Neural cell (in vitro differentiated cells): ENCODE measurements around the gene HIP1R. TPM values are rescaled to one million over a fixed set of nuclear protein-coding genes. Genes with fewer than 3 reads are reported as not detected.

Source experiments
- H2AFZ ChIP-seq: fragments of 200-600, 300-800 bp; sonication (generic), shearing (Covaris generic); 2 replicates; pipeline ENCODE4 v1.6.0; 2014; ENCODE audit warnings: low read depth, mild to moderate bottlenecking, antibody characterized with exemption, low read length, moderate library complexity
- H3F3A ChIP-seq: fragments of 200-600 bp; shearing (Covaris generic); 2 replicates; pipeline ENCODE4 v1.6.1; 2016; ENCODE audit warnings: mild to moderate bottlenecking, moderate library complexity, mixed read lengths, antibody characterized with exemption, low read length; ENCODE audit not compliant: insufficient read depth, poor library complexity, severe bottlenecking
- H3K27ac ChIP-seq: fragments of 200-600, 300-800 bp; sonication (generic), shearing (Covaris generic); 2 replicates; pipeline ENCODE4 v1.5.1; 2014; ENCODE audit warnings: mild to moderate bottlenecking, low read length, moderate library complexity
- H3K27me3 ChIP-seq: fragments of 300-800, 200-600 bp; sonication (generic), shearing (Covaris generic); 2 replicates; pipeline ENCODE4 v1.6.0; 2014; ENCODE audit warnings: mild to moderate bottlenecking, low read depth, low read length, moderate library complexity; ENCODE audit not compliant: insufficient read depth
- H3K36me3 ChIP-seq: fragments of 300-800, 200-600 bp; sonication (generic), shearing (Covaris generic); 2 replicates; pipeline ENCODE4 v1.5.1; 2014; ENCODE audit warnings: mild to moderate bottlenecking, antibody characterized with exemption, low read length, moderate library complexity; ENCODE audit not compliant: insufficient read depth
- H3K4me2 ChIP-seq: fragments of 300-800, 200-600 bp; sonication (generic), shearing (Covaris generic); 2 replicates; pipeline ENCODE4 v1.6.0; 2014; ENCODE audit warnings: mild to moderate bottlenecking, low read length
- H3K4me3 ChIP-seq: fragments of 300-800, 200-600 bp; sonication (generic), shearing (Covaris generic); 2 replicates; pipeline ENCODE4 v1.5.1; 2014; ENCODE audit warnings: mild to moderate bottlenecking, low read length, moderate library complexity
- H3K79me2 ChIP-seq: fragments of 200-600 bp; shearing (Covaris generic); replicated peaks from 2 replicates; pipeline ENCODE4 v1.6.0; 2014; ENCODE audit warnings: mild to moderate bottlenecking, low read length, moderate library complexity; ENCODE audit not compliant: insufficient read depth
- H3K9ac ChIP-seq: fragments of 300-800, 200-600 bp; sonication (generic), shearing (Covaris generic); 2 replicates; pipeline ENCODE4 v1.6.1; 2016; ENCODE audit warnings: mild to moderate bottlenecking, low read length, mixed read lengths
- H3K9me2 ChIP-seq: fragments of 200-600 bp; shearing (Covaris generic); 2 replicates; pipeline ENCODE4 v1.6.1; 2016; ENCODE audit warnings: mild to moderate bottlenecking, low read length, mixed read lengths; ENCODE audit not compliant: insufficient read depth
- H3K9me3 ChIP-seq: fragments of 200-600, 300-800 bp; sonication (generic), shearing (Covaris generic); 2 replicates; pipeline ENCODE4 v1.6.1; 2016; ENCODE audit warnings: mild to moderate bottlenecking, mixed run types, low read length, moderate library complexity, mixed read lengths
- H4K20me1 ChIP-seq: fragments of 200-600 bp; shearing (Covaris generic); 2 replicates; pipeline ENCODE4 v1.6.1; 2016; ENCODE audit warnings: mild to moderate bottlenecking, mixed run types; ENCODE audit not compliant: insufficient read depth
- CTCF ChIP-seq: fragments of 450-650 bp; IDR thresholded peaks from 2 replicates; pipeline ENCODE4 v1.5.1; 2014; ENCODE audit warnings: antibody characterized with exemption, mild to moderate bottlenecking, moderate library complexity; ENCODE audit not compliant: poor library complexity, severe bottlenecking
- EP300 ChIP-seq: fragments of 450-650 bp; conservative IDR thresholded peaks from 2 replicates; pipeline ENCODE4 v1.6.1; 2014; ENCODE audit warnings: antibody characterized with exemption, mild to moderate bottlenecking, moderate library complexity; ENCODE audit not compliant: poor library complexity, severe bottlenecking
- EZH2 ChIP-seq: fragments of 200-600, 300-800 bp; shearing (Covaris generic), sonication (generic); IDR thresholded peaks from 2 replicates; pipeline ENCODE4 v1.6.1; 2014; ENCODE audit warnings: antibody characterized with exemption, low read length, borderline replicate concordance, mild to moderate bottlenecking; ENCODE audit not compliant: insufficient read depth, poor library complexity, severe bottlenecking
- MXI1 ChIP-seq: fragments of 450-650 bp; conservative IDR thresholded peaks from 2 replicates; pipeline ENCODE4 v1.6.1; 2014; ENCODE audit warnings: antibody characterized with exemption, mild to moderate bottlenecking; ENCODE audit not compliant: poor library complexity, severe bottlenecking
- POLR2AphosphoS5 ChIP-seq: IDR thresholded peaks from 2 replicates; pipeline ENCODE4 v1.6.1; 2012
- RAD21 ChIP-seq: fragments of 450-650 bp; conservative IDR thresholded peaks from 2 replicates; pipeline ENCODE4 v1.6.1; 2014; ENCODE audit warnings: antibody characterized with exemption, mild to moderate bottlenecking, moderate library complexity
- REST ChIP-seq: IDR thresholded peaks from 2 replicates; pipeline ENCODE4 v1.6.1; 2012; ENCODE audit warnings: borderline replicate concordance
- SMC3 ChIP-seq: fragments of 450-650 bp; conservative IDR thresholded peaks from 2 replicates; pipeline ENCODE4 v1.6.1; 2014; ENCODE audit warnings: antibody characterized with exemption, mild to moderate bottlenecking, moderate library complexity; ENCODE audit not compliant: poor library complexity
- TAF1 ChIP-seq: IDR thresholded peaks from 2 replicates; pipeline ENCODE4 v1.6.1; 2012; ENCODE audit warnings: low read depth
- polyA plus RNA-seq: library from polyadenylated mRNA; depleted of rRNA; stranded (reverse); fragments of >200 nt; gene quantifications from 2 replicates; pipeline ENCODE4 v1.2.3, GENCODE V29; 2014

Gene HIP1R
- polyA plus RNA-seq, 1 donor from 2014 or later = 270 TPM

DNA sequence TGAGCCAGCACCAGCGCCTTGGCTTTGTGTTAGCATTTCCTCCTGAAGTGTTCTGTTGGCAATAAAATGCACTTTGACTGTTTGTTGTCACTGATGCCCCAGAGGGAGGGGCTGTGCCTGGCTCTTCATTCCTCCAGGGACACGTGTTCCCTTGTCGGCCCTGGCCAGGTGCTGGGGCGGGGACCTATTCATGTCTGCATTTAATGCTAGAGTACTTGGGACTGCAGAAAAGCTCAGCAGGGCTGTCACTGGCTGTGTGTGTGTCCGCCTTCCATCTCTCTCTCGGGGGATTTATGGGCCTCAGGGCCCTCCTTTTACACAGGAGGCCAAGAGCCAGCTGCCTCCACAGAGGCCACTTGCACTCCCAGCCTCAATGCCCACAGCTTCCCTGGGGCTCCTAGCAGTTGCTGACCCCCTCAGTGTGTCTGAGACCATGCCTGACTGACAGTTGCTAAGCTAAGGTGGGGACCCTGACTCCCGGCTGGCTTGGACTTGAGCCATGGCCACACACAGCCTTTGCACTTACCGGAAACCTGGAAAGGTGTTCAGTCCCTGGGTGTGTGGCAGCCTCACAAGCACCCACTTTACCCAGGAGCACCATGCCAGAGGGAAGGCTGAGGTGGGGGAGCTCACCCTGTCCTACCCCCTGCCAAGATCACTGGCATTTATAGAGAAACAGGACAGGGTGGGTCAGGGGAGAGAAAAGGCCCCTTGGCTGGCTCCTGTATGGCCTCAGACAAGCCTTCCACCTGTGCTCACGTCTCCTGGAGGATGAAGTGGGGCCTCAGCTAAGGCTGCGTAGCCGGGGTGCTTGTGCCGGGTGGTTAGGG, 27.8 kb downstream of the HIP1R start:
- H3K4me2 ChIP-seq = no peak overlapping the region
- no peaks in the 10 kb centered on the region for H3F3A ChIP-seq
- no peak overlapping the region for H2AFZ ChIP-seq
- no peak overlapping the region for H3K4me3 ChIP-seq
- no peak overlapping the region for H3K27ac ChIP-seq
- TF ChIP-seq CTCF = no peak
- TF ChIP-seq POLR2AphosphoS5 = peak; percentile 6
- H3K9me3 ChIP-seq = no peaks in the 10 kb centered on the region
- H3K36me3 ChIP-seq = no peaks in the 10 kb centered on the region
- H3K9me2 ChIP-seq = no peaks in the 10 kb centered on the region
- H3K79me2 ChIP-seq = no peaks in the 10 kb centered on the region
- H4K20me1 ChIP-seq = no peaks in the 10 kb centered on the region
- H3K9ac ChIP-seq = no peak overlapping the region
- no peaks in the 10 kb centered on the region for H3K27me3 ChIP-seq

DNA sequence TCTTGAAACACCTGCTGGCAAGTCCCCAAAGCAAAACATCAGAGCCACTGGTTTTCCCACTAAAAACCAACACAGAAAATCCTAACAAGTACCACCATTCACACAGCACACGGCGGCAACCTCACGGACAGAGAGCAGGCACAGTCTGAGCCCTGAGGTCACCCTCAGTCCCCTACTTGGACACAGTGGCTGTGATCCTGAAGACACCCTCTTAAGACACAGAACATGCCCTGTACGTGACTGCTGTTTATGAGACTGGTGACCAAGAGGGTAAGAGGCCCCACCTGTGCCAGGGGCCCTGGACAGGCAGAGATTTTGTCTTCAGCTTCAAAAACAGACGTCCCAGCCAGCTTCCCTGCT, 29.6 kb downstream of the HIP1R start:
- H2AFZ ChIP-seq = no peak overlapping the region
- no peaks in the 10 kb centered on the region for H4K20me1 ChIP-seq
- no peaks in the 10 kb centered on the region for H3K9me2 ChIP-seq
- H3K9me3 ChIP-seq = no peaks in the 10 kb centered on the region
- no peak overlapping the region for H3K4me2 ChIP-seq
- H3K36me3 ChIP-seq = no peaks in the 10 kb centered on the region
- H3K4me3 ChIP-seq = no peak overlapping the region
- no peaks in the 10 kb centered on the region for H3K27me3 ChIP-seq
- H3K27ac ChIP-seq = no peak overlapping the region
- TF ChIP-seq EP300 (no peak), EZH2 (no peak), CTCF (no peak), SMC3 (no peak), TAF1 (no peak), MXI1 (no peak), POLR2AphosphoS5 (no peak), REST (no peak), RAD21 (no peak)
- no peak overlapping the region for H3K9ac ChIP-seq
- H3K79me2 ChIP-seq = no peaks in the 10 kb centered on the region
- no peaks in the 10 kb centered on the region for H3F3A ChIP-seq
